Hepatocyte (in vitro differentiated cells): ENCODE measurements around the gene TSPAN13. TPM values are rescaled to one million over a fixed set of nuclear protein-coding genes. Genes with fewer than 3 reads are reported as not detected.

Experiments
- DNase-seq: peaks from one replicate; pipeline ENCODE4 v3.0.0-alpha.2; 2016; ENCODE audit warnings: low spot score
- H2AFZ ChIP-seq: fragments of 200-600 bp; sonication (generic); 2 replicates; pipeline ENCODE4 v1.6.0; 2016; ENCODE audit warnings: antibody characterized with exemption, mild to moderate bottlenecking
- H3K27ac ChIP-seq: fragments of 200-600 bp; sonication (generic); 2 replicates; pipeline ENCODE4 v1.5.1; 2016; ENCODE audit warnings: mild to moderate bottlenecking
- H3K27me3 ChIP-seq: fragments of 200-600 bp; sonication (generic); 2 replicates; pipeline ENCODE4 v1.6.1; 2016
- H3K36me3 ChIP-seq: fragments of 200-600 bp; sonication (generic); replicated peaks from 2 replicates; pipeline ENCODE4 v1.5.1; 2016; ENCODE audit warnings: low read depth; ENCODE audit not compliant: insufficient read depth
- H3K4me1 ChIP-seq: fragments of 200-600 bp; sonication (generic); 2 replicates; pipeline ENCODE4 v1.5.1; 2016; ENCODE audit warnings: mild to moderate bottlenecking, moderate library complexity; ENCODE audit not compliant: insufficient read depth
- H3K4me2 ChIP-seq: fragments of 200-600 bp; sonication (generic); 2 replicates; pipeline ENCODE4 v1.6.0; 2016
- H3K4me3 ChIP-seq: fragments of 200-600 bp; sonication (generic); 2 replicates; pipeline ENCODE4 v1.5.1; 2016; ENCODE audit warnings: mild to moderate bottlenecking
- H3K79me2 ChIP-seq: fragments of 200-600 bp; sonication (generic); 2 replicates; pipeline ENCODE4 v1.6.0; 2017; ENCODE audit warnings: mild to moderate bottlenecking
- H3K9me2 ChIP-seq: fragments of 200-600 bp; sonication (generic); replicated peaks from 2 replicates; pipeline ENCODE4 v1.6.0; 2017; ENCODE audit warnings: mild to moderate bottlenecking; ENCODE audit not compliant: insufficient read depth
- H3K9me3 ChIP-seq: fragments of 200-600 bp; sonication (generic); 2 replicates; pipeline ENCODE4 v1.5.1; 2016; ENCODE audit warnings: low read depth, mild to moderate bottlenecking
- H4K20me1 ChIP-seq: fragments of 200-600 bp; sonication (generic); 2 replicates; pipeline ENCODE4 v1.6.0; 2016; ENCODE audit warnings: mild to moderate bottlenecking; ENCODE audit not compliant: insufficient read depth, poor library complexity, severe bottlenecking
- CTCF ChIP-seq: fragments of 200-600 bp; sonication (generic); IDR thresholded peaks from 2 replicates; pipeline ENCODE4 v1.5.1; 2016; ENCODE audit warnings: antibody characterized with exemption, mild to moderate bottlenecking; ENCODE audit not compliant: poor library complexity
- EZH2 ChIP-seq: fragments of 200-600 bp; sonication (generic); IDR thresholded peaks from 2 replicates; pipeline ENCODE4 v1.6.1; 2016; ENCODE audit warnings: antibody characterized with exemption, mild to moderate bottlenecking, borderline replicate concordance
- EZH2phosphoT487 ChIP-seq: fragments of 200-600 bp; sonication (generic); IDR thresholded peaks from one replicate; pipeline ENCODE4 v1.6.1; 2018; ENCODE audit warnings: antibody characterized with exemption, mild to moderate bottlenecking, low read depth, moderate library complexity; ENCODE audit not compliant: unreplicated experiment, severe bottlenecking
- WGBS: methylation state at CpG from one replicate; pipeline ENCODE4 v1.1.6; 2016; ENCODE audit warnings: low lambda C conversion rate; ENCODE audit errors: missing lambda C conversion rate; 5-methylcytosine and 5-hydroxymethylcytosine counted together
- polyA plus RNA-seq: library from polyadenylated mRNA; unstranded; fragments of >200 nt; fragmentation: Nextera tagmentation; extraction: Ambion mirVana; gene quantifications from 2 replicates; pipeline ENCODE4 v1.2.1, GENCODE V29; 2016
- total RNA-seq: library from RNA; depleted of rRNA; stranded (reverse); fragments of >200 nt; gene quantifications from 2 replicates; pipeline ENCODE4 v1.2.3, GENCODE V29; 2014

TSPAN13 gene
- total and polyA plus RNA-seq, 2 experiments from 2014 or later = 164 to 173 TPM

GRCh38 chr7:16758036-16758435 lies 4.5 kb downstream of the TSPAN13 start:
- H3K4me2 ChIP-seq = peak overlapping the region; percentile 83
- H2AFZ ChIP-seq = no peak overlapping the region
- H3K9me3 ChIP-seq = no peaks in the 10 kb centered on the region
- no peaks in the 10 kb centered on the region for H3K27me3 ChIP-seq
- H3K79me2 ChIP-seq = peaks cover 89% of the 10 kb centered on the region
- DNase-seq = no peak
- no peaks in the 10 kb centered on the region for H3K36me3 ChIP-seq
- no peak for TF ChIP-seq CTCF
- no peak for TF ChIP-seq EZH2
- no peak for TF ChIP-seq EZH2phosphoT487
- no peak overlapping the region for H3K27ac ChIP-seq
- no peaks in the 10 kb centered on the region for H3K4me1 ChIP-seq
- WGBS = 65% methylated on average over 6 of the region's 6 CpGs
- H4K20me1 ChIP-seq = no peaks in the 10 kb centered on the region
- H3K4me3 ChIP-seq = no peak overlapping the region
- H3K9me2 ChIP-seq = no peaks in the 10 kb centered on the region

- Histone ChIP-seq H3K27me3 (no peaks in the 10 kb centered on the region), H3K4me2 (no peak overlapping the region), H4K20me1 (no peaks in the 10 kb centered on the region), H3K9me3 (no peaks in the 10 kb centered on the region), H3K27ac (no peak overlapping the region), H3K4me1 (no peaks in the 10 kb centered on the region), H3K9me2 (no peaks in the 10 kb centered on the region), H3K79me2 (peaks cover 98% of the 10 kb centered on the region), H3K36me3 (no peaks in the 10 kb centered on the region), H3K4me3 (no peak overlapping the region), H2AFZ (no peak overlapping the region)
- TF ChIP-seq EZH2phosphoT487 (no peak), EZH2 (no peak), CTCF (no peak)
- WGBS = 91% methylated on average over 10 of the region's 10 CpGs
- DNase-seq = no peak
Observed at GRCh38 chr7:16758631-16759611, 5.4 kb downstream of the TSPAN13 start.

GRCh38 chr7:16759840-16760239 lies 6.3 kb downstream of the TSPAN13 start:
- TF ChIP-seq EZH2 (no peak), CTCF (no peak), EZH2phosphoT487 (no peak)
- H3K4me1 ChIP-seq = no peaks in the 10 kb centered on the region
- no peaks in the 10 kb centered on the region for H4K20me1 ChIP-seq
- peaks cover 99% of the 10 kb centered on the region for H3K79me2 ChIP-seq
- WGBS = 100% methylated on average over 1 of the region's 1 CpG
- no peaks in the 10 kb centered on the region for H3K9me2 ChIP-seq
- H3K4me3 ChIP-seq = no peak overlapping the region
- no peaks in the 10 kb centered on the region for H3K9me3 ChIP-seq
- DNase-seq = no peak
- no peak overlapping the region for H2AFZ ChIP-seq
- no peak overlapping the region for H3K27ac ChIP-seq
- no peaks in the 10 kb centered on the region for H3K36me3 ChIP-seq
- no peak overlapping the region for H3K4me2 ChIP-seq
- no peaks in the 10 kb centered on the region for H3K27me3 ChIP-seq
